KBM-7 (cell line): ENCODE results near the gene ZNF555.
"Not testable (repeated sequence)": the region's sequence is repeated elsewhere in the genome, so short reads cannot be mapped to it uniquely, and the experiment has no call there.

Experiments
- DNase-seq: peaks from one replicate; pipeline ENCODE4 v3.0.0-alpha.2; 2015
- in situ Hi-C: fragments of 300-500 bp; cut with MboI; formaldehyde crosslinking; loops from 2 replicates; pipeline ENCODE4 v1.14.3; 2020; ENCODE audit warnings: low sequenced_read_pairs, low pct_unique_long_range_greater_than_20kb, mixed read lengths

The ZNF555 gene

GRCh38 chr19:2902590-2903218 is 61.4 kb downstream of the ZNF555 start:
- in situ Hi-C loops: no loop called here

GRCh38 chr19:2903326-2903725 is 62.1 kb downstream of the ZNF555 start:
- DNase-seq, in situ Hi-C loops: not testable (repeated sequence)

More at GRCh38 chr19:2902590-2903218, 61.4 kb downstream of the ZNF555 start:
- no peak for DNase-seq

- in situ Hi-C loops: no loop called here
- DNase-seq: no peak
Observed at GRCh38 chr19:2905918-2906519, 64.7 kb downstream of the ZNF555 start.

GRCh38 chr19:2906631-2907195 is 65.4 kb downstream of the ZNF555 start:
- in situ Hi-C loops: no loop called here
- DNase-seq: no peak
